K562 (cell line): ENCODE results near the gene DTNB.

Experiments
- CBX8 ChIP-seq: fragments of 200-600 bp; sonication (generic); IDR thresholded peaks from 2 replicates; pipeline ENCODE4 v1.6.1; 2012; ENCODE audit warnings: borderline replicate concordance, mixed run types, low read depth, mild to moderate bottlenecking, moderate library complexity, mixed read lengths, low read length, control low read depth, inconsistent platforms; ENCODE audit not compliant: poor library complexity, severe bottlenecking; ENCODE audit errors: extremely low read depth
- E2F8 ChIP-seq: fragments of 450-650 bp; IDR thresholded peaks from 2 replicates; pipeline ENCODE4 v1.7.1; 2018; ENCODE audit warnings: mild to moderate bottlenecking, low read depth; ENCODE audit not compliant: partially characterized antibody
- FOS ChIP-seq: IDR thresholded peaks from 3 replicates; pipeline ENCODE4 v1.6.1; 2011; ENCODE audit not compliant: insufficient read length; ENCODE audit errors: extremely low read depth
- GTF2A2 ChIP-seq: IDR thresholded peaks from 2 replicates; pipeline ENCODE4 v1.6.1; 2016; ENCODE audit warnings: mild to moderate bottlenecking, missing genetic modification characterization, missing compliant biosample characterization
- PHF20 ChIP-seq: fragments of 450-650 bp; IDR thresholded peaks from 2 replicates; pipeline ENCODE4 v1.6.1; 2018; ENCODE audit not compliant: partially characterized antibody
- POLR2A ChIP-seq: fragments of 450-650 bp; conservative IDR thresholded peaks from 2 replicates; pipeline ENCODE4 v1.6.1; 2016
- SIN3A ChIP-seq, 2 experiments: fragments of 150-350 bp in 1 of 2; IDR thresholded peaks; 2 replicates each; pipeline ENCODE4 v1.6.1; 2011 to 2016; ENCODE audit warnings: borderline replicate concordance in 2 of 2, low read depth in 2 of 2, low read length in 2 of 2, mild to moderate bottlenecking in 2 of 2, moderate library complexity in 2 of 2; ENCODE audit not compliant: control insufficient read depth in 1 of 2
- TEAD1 ChIP-seq, 2 experiments: fragments of 450-650 bp in 1 of 2; sonication (generic) in 1 of 2; formaldehyde crosslinking; IDR thresholded peaks; 2 replicates each; pipeline versions ENCODE4 v1.4.0 to v1.8.0; 2020 to 2022; ENCODE audit warnings: mild to moderate bottlenecking in 2 of 2, missing genetic modification reagents in 1 of 2
- ZBTB33 ChIP-seq: sonication (generic); formaldehyde crosslinking; IDR thresholded peaks from 2 replicates; pipeline ENCODE4 v1.8.1; 2023; ENCODE audit warnings: mild to moderate bottlenecking, missing genetic modification reagents
- ZFP1 ChIP-seq: fragments of 450-650 bp; formaldehyde crosslinking; IDR thresholded peaks from 2 replicates; pipeline ENCODE4 v1.4.0; 2020; ENCODE audit warnings: mild to moderate bottlenecking, mixed read lengths
- TF ChIP-seq, protein P1 (sequence below): fragments of 450-650 bp; formaldehyde crosslinking; IDR thresholded peaks from 2 replicates; pipeline ENCODE4 v1.4.0; 2020; ENCODE audit warnings: mild to moderate bottlenecking, moderate library complexity

- TF ChIP-seq ZFP1 (CRISPR knock-in tag) (no peak), TEAD1 (CRISPR knock-in tag; IDR thresholded peaks at IDR 0.05) (no peak), E2F8 (no peak), PHF20 (no peak), ZBTB33 (CRISPR knock-in tag) (no peak), CBX8 (no peak), POLR2A (no peak), GTF2A2 (tag) (no peak), FOS (no peak), SIN3A (IDR thresholded peaks at IDR 0.05; ENCODE audit: borderline replicate concordance in 2 of 2, control insufficient read depth in 1 of 2, low read depth in 2 of 2, low read length in 2 of 2) (no peak)
- TF ChIP-seq, protein P1, sequence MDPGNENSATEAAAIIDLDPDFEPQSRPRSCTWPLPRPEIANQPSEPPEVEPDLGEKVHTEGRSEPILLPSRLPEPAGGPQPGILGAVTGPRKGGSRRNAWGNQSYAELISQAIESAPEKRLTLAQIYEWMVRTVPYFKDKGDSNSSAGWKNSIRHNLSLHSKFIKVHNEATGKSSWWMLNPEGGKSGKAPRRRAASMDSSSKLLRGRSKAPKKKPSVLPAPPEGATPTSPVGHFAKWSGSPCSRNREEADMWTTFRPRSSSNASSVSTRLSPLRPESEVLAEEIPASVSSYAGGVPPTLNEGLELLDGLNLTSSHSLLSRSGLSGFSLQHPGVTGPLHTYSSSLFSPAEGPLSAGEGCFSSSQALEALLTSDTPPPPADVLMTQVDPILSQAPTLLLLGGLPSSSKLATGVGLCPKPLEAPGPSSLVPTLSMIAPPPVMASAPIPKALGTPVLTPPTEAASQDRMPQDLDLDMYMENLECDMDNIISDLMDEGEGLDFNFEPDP (CRISPR knock-in tag) = no peak
These were observed 332.2 kb downstream of the DTNB start for GRCh38 chr2:25341011-25341727.
